GM10266 (cell line): ENCODE measurements around the gene PPP1R1A.

Source experiments
- DNase-seq: peaks from one replicate; pipeline ENCODE4 v3.0.0; 2012; ENCODE audit errors: extremely low spot score
- CTCF ChIP-seq: IDR thresholded peaks from 2 replicates; pipeline ENCODE4 v1.5.1; 2012; ENCODE audit warnings: mild to moderate bottlenecking, low read depth; ENCODE audit not compliant: control insufficient read depth, insufficient read depth; ENCODE audit errors: missing control alignments

PPP1R1A gene

DNA sequence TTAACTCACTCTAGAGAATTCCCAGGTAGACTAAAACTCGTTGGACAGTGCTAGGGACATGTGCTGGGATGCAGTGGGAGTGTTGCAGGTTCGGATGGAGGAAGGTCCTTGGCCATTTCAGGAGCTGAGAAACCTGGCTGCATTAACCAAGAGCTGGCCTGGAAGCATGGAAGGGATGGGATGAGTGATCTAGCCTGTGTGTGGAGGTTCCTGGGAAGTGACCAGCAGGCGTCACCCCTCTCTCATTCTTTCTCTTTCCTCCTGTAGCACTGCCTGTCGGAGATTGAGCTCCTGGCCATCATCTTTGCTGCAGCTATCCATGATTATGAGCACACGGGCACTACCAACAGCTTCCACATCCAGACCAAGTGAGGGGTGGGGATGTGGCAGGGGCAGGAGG lies 15.6 kb downstream of the PPP1R1A start:
- no peak for DNase-seq
- no peak for TF ChIP-seq CTCF

DNA sequence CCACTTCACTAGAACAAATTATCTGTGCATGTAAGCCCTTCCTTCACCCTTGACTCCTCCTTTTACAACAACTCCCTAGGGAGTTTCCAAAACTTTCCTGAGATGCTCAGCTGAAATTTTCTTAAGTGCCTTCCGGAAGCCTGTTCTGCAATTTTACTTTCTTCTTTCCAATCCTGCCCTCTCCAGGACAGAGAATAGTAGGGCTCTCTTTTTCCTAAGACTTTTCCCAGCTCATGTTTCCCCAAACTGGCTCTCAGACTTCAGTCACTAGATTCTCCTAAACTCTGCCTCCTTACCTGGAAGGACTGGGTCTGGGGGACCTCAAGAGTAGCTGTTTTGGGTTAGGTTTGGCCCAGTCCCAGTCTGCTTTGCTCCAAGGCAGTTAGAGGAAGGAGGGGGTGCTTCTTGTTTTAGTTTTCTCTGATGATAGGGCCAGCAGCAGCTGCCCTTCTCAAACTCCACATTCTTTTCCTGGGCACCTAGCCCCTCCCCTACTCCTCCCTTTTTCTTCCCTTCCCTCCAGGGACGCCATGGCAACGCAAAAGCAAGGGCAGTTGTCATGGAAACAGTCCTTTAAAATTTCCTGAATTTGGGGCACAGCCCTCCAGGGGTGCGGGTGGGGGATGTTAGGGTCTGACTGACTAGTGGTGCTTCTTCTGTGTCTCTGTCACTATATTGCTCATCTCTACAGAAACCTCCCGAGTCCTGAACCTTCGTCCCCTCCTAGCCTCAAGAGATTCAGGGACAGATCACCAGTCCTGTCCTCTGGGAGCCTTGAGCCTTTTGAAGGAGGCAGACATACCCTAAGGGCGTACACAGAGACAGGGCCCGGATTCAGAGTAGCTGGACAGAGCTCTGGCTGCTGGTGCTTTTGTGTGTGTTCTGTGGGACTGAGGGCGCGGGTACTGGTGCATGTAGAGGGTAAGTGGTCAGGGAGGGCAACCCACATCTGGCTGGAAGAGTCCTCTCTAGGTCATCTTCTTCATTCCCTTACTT lies 17.0 kb downstream of the PPP1R1A start:
- no peak for TF ChIP-seq CTCF

GRCh38 chr12:54569995-54570528 lies 18.4 kb downstream of the PPP1R1A start:
- DNase-seq: no peak

More for the DNA sequence above, 17.0 kb downstream of the PPP1R1A start:
- no peak for DNase-seq

GRCh38 chr12:54569072-54569471 lies 19.4 kb downstream of the PPP1R1A start:
- TF ChIP-seq CTCF: no peak
- DNase-seq: no peak

More at GRCh38 chr12:54569995-54570528, 18.4 kb downstream of the PPP1R1A start:
- TF ChIP-seq CTCF: no peak

GRCh38 chr12:54566792-54567191 lies 21.7 kb downstream of the PPP1R1A start:
- TF ChIP-seq CTCF: no peak
- no peak for DNase-seq

GRCh38 chr12:54565986-54566544 lies 22.4 kb downstream of the PPP1R1A start:
- no peak for DNase-seq

More at GRCh38 chr12:54565986-54566544, 22.4 kb downstream of the PPP1R1A start:
- TF ChIP-seq CTCF: no peak
